K562 (cell line): Measurements from ENCODE around the gene COLEC12. TPM values are rescaled to one million over a fixed set of nuclear protein-coding genes. Genes with fewer than 3 reads are reported as not detected.

ENCODE experiments used
- ATAC-seq: fragments of 200-7000 bp; cut with Tn5 transposase; 3 replicates; pipeline ENCODE4 v1.9.1; 2020; ENCODE audit warnings: moderate library complexity
- BruUV-seq: library from RNA; stranded (reverse); fragments of 400-500 nt; replicated peaks from 2 replicates; lab custom pipeline; 2021; lab: Mats Ljungman, UMichigan
- CTCF ChIA-PET: fragments of 300-600 bp; formaldehyde crosslinking; extraction: SDS; loops from one replicate; lab custom pipeline; 2021; ENCODE audit warnings: low intra/inter-chr PET ratio; lab: Yijun Ruan, JAX
- POLR2A ChIA-PET: fragments of 300-600, 350-650 bp; sonication (Branson Sonifier 250); formaldehyde crosslinking; extraction: SDS; loops from one replicate; lab custom pipeline; 2021; ENCODE audit warnings: antibody characterized with exemption, inconsistent platforms; lab: Yijun Ruan, JAX
- DNase-seq, 4 experiments: peaks; one replicate each; pipeline versions ENCODE4 v3.0.0 to v3.0.0-alpha.2; 2011 to 2018; ENCODE audit warnings: low spot score in 3 of 4, mixed read lengths in 3 of 4; ENCODE audit errors: extremely low read depth in 1 of 4
- FAIRE-seq: peaks from 2 replicates; lab custom pipeline; 2011; peaks lifted over from hg19 to GRCh38; lab: Jason Lieb, UNC
- H2AFZ ChIP-seq: 2 replicates; pipeline ENCODE4 v1.6.0; 2011; ENCODE audit warnings: low read depth, low read length, control low read depth, inconsistent platforms
- H3K27ac ChIP-seq: fragments of 200-600 bp; 3 replicates; pipeline ENCODE4 v1.8.0; 2011; ENCODE audit warnings: low read depth, mild to moderate bottlenecking, control low read depth, inconsistent platforms, low read length, moderate library complexity, mixed read lengths; ENCODE audit errors: extremely low read depth
- H3K27me3 ChIP-seq, 2 experiments: fragments of 300-600 bp in 1 of 2; 2 replicates in 1 of 2; 3 replicates in 1 of 2; pipeline versions ENCODE4 v1.6.0 to v1.8.0; 2011; ENCODE audit warnings: inconsistent platforms in 2 of 2, low read length in 2 of 2, mild to moderate bottlenecking in 1 of 2, mixed read lengths in 1 of 2, moderate library complexity in 1 of 2; ENCODE audit not compliant: control insufficient read depth in 2 of 2, insufficient read depth in 2 of 2
- H3K36me3 ChIP-seq: fragments of 300-600 bp; 3 replicates; pipeline ENCODE4 v1.8.0; 2011; ENCODE audit warnings: mild to moderate bottlenecking, low read length, inconsistent platforms; ENCODE audit not compliant: control insufficient read depth, insufficient read depth
- H3K4me1 ChIP-seq, 2 experiments: fragments of 200-600 bp in 1 of 2; replicated peaks in 1 of 2; 2 replicates in 1 of 2; 3 replicates in 1 of 2; pipeline versions ENCODE4 v1.5.1 to v1.8.0; 2011; ENCODE audit warnings: inconsistent platforms in 2 of 2, low read length in 2 of 2, mild to moderate bottlenecking in 1 of 2, mixed read lengths in 1 of 2, moderate library complexity in 1 of 2; ENCODE audit not compliant: control insufficient read depth in 2 of 2, insufficient read depth in 2 of 2
- H3K4me2 ChIP-seq: 2 replicates; pipeline ENCODE4 v1.6.1; 2011; ENCODE audit warnings: low read length, control low read depth, inconsistent platforms, mixed read lengths; ENCODE audit not compliant: insufficient read depth
- H3K4me3 ChIP-seq: fragments of 200-600 bp; sonication (generic), shearing (Covaris generic); 2 replicates; pipeline ENCODE4 v1.5.1; 2016; ENCODE audit warnings: control low read depth, inconsistent platforms
- H3K79me2 ChIP-seq: fragments of 200-600 bp; 3 replicates; pipeline ENCODE4 v1.8.0; 2011; ENCODE audit warnings: low read length, inconsistent platforms; ENCODE audit not compliant: control insufficient read depth, insufficient read depth
- H3K9ac ChIP-seq, 2 experiments: 2 replicates each; pipeline versions ENCODE4 v1.6.0 to v1.6.1; 2011; ENCODE audit warnings: low read depth in 2 of 2, low read length in 2 of 2, control low read depth in 1 of 2, inconsistent platforms in 1 of 2, mild to moderate bottlenecking in 1 of 2, mixed read lengths in 1 of 2; ENCODE audit not compliant: insufficient read depth in 1 of 2
- H3K9me1 ChIP-seq: one replicate; pipeline ENCODE4 v1.6.0; 2011; ENCODE audit warnings: inconsistent platforms, mild to moderate bottlenecking, low read length, moderate library complexity; ENCODE audit not compliant: control insufficient read depth, insufficient read depth
- H3K9me3 ChIP-seq: replicated peaks from 2 replicates; pipeline ENCODE4 v1.5.1; 2011; ENCODE audit warnings: low read depth, low read length, inconsistent platforms; ENCODE audit not compliant: control insufficient read depth, insufficient read depth
- H4K20me1 ChIP-seq: replicated peaks from 2 replicates; pipeline ENCODE4 v1.6.1; 2011; ENCODE audit warnings: low read length, inconsistent platforms, mixed read lengths; ENCODE audit not compliant: control insufficient read depth, insufficient read depth
- C11orf30 ChIP-seq: fragments of 450-650 bp; IDR thresholded peaks from 2 replicates; pipeline ENCODE4 v1.6.1; 2016; ENCODE audit warnings: low read depth, mild to moderate bottlenecking
- CBX8 ChIP-seq: fragments of 200-600 bp; sonication (generic); IDR thresholded peaks from 2 replicates; pipeline ENCODE4 v1.6.1; 2012; ENCODE audit warnings: borderline replicate concordance, mixed run types, low read depth, mild to moderate bottlenecking, moderate library complexity, mixed read lengths, low read length, control low read depth, inconsistent platforms; ENCODE audit not compliant: poor library complexity, severe bottlenecking; ENCODE audit errors: extremely low read depth
- MAFF ChIP-seq: IDR thresholded peaks from 2 replicates; pipeline ENCODE4 v1.6.1; 2012; ENCODE audit warnings: low read length, improper control_type of control experiment
- PHB2 ChIP-seq: fragments of 450-650 bp; IDR thresholded peaks from 2 replicates; pipeline ENCODE4 v1.6.1; 2017; ENCODE audit warnings: low read depth
- RUNX1 ChIP-seq: sonication (generic); IDR thresholded peaks from 2 replicates; pipeline ENCODE4 v1.6.1; 2016; ENCODE audit warnings: antibody characterized with exemption, low read depth
- TRIM25 ChIP-seq: fragments of 450-650 bp; IDR thresholded peaks from 2 replicates; pipeline ENCODE4 v1.7.0; 2016; ENCODE audit warnings: borderline replicate concordance
- ZNF316 ChIP-seq: fragments of 450-650 bp; IDR thresholded peaks from 2 replicates; pipeline ENCODE4 v1.6.1; 2016
- ZNF778 ChIP-seq: fragments of 450-650 bp; formaldehyde crosslinking; IDR thresholded peaks from 2 replicates; pipeline ENCODE4 v1.4.0; 2020; ENCODE audit warnings: mild to moderate bottlenecking, moderate library complexity
- ZNF785 ChIP-seq: fragments of 250-450 bp; sonication (Bioruptor Pico); IDR thresholded peaks from 2 replicates; pipeline ENCODE4 v1.4.0; 2020; ENCODE audit warnings: mild to moderate bottlenecking
- WGBS: fragments of 100-300 bp; shearing (Covaris generic); methylation state at CpG from one replicate; pipeline ENCODE4 v1.1.6; 2016; ENCODE audit warnings: low coverage, mixed read lengths; ENCODE audit not compliant: insufficient coverage; ENCODE audit errors: missing lambda C conversion rate; 5-methylcytosine and 5-hydroxymethylcytosine counted together
- in situ Hi-C: fragments of 300-500 bp; cut with MboI; formaldehyde crosslinking; loops from 4 replicates; pipeline ENCODE4 v1.15.0; 2018; ENCODE audit warnings: inconsistent platforms, mixed read lengths
- intact Hi-C: fragments of 100-400 bp; cut with micrococcal nuclease; formaldehyde crosslinking; loops from 2 replicates; pipeline ENCODE4 v1.14.2; 2022
- polyA plus RNA-seq, 8 experiments: library from polyadenylated mRNA; depleted of rRNA in 4 of 8; stranded (reverse) in 5 of 8; unstranded in 3 of 8; fragments of >200 nt; fragmentation: Nextera tagmentation in 2 of 8; fragmentation: Illumina TruSeq in 1 of 8; extraction: Ambion mirVana in 2 of 8; extraction: Trizol in 1 of 8; gene quantifications; 2 replicates each; pipeline versions ENCODE4 v1.2.1 to v1.2.3, GENCODE V29; 2011 to 2014; ENCODE audit warnings: inconsistent platforms in 1 of 8, missing spikeins in 1 of 8
- total RNA-seq, 7 experiments: library from RNA; depleted of rRNA in 6 of 7; stranded (reverse); fragments of >200 nt in 6 of 7; fragmentation: Illumina TruSeq in 2 of 7; extraction: Trizol in 2 of 7; gene quantifications; 2 replicates each; pipeline versions ENCODE4 v1.2.1 to v1.2.3, GENCODE V29; 2011 to 2021; ENCODE audit warnings: low replicate concordance in 1 of 7

The COLEC12 gene
- total and polyA plus RNA-seq, 9 of the 15 experiments (the other 6 are each of a cell fraction or from before 2014, with no cell fraction given), result 0.04 TPM; not detected in 8

- H3K36me3 ChIP-seq, result no peaks in the 10 kb centered on the region
- H3K9ac ChIP-seq, result no peak overlapping the region
- no peaks in the 10 kb centered on the region; a peak in 1 of 5 replicates for H3K4me1 ChIP-seq
- no TSS peak for BruUV-seq
- WGBS, result 0% methylated on average over 3 of the region's 3 CpGs
- DNase-seq (no peak), ATAC-seq (no peak), FAIRE-seq (no peak)
- in situ Hi-C loops, result no loop called here
- CTCF ChIA-PET, result no interaction called here
- intact Hi-C loops, result no loop called here
- POLR2A ChIA-PET, result no interaction called here
- no peak overlapping the region for H2AFZ ChIP-seq
- no peaks in the 10 kb centered on the region for H3K9me1 ChIP-seq
- TF ChIP-seq MAFF (peak; percentile 4; the same call in 1 of the 2 replicates), ZNF785 (CRISPR knock-in tag) (no peak), ZNF778 (no peak), C11orf30 (peak; percentile 41; the same call in 1 of the 2 replicates), ZNF316 (peak; percentile 61), TRIM25 (no peak), CBX8 (peak; percentile 75), PHB2 (no peak), RUNX1 (no peak)
- peaks cover 30 to 41% of the 10 kb centered on the region in 2 experiments for H3K27me3 ChIP-seq
- H3K4me2 ChIP-seq, result no peak overlapping the region
- H4K20me1 ChIP-seq, result no peaks in the 10 kb centered on the region
- H3K4me3 ChIP-seq, result no peak overlapping the region
- H3K27ac ChIP-seq, result no peak overlapping the region
- no peaks in the 10 kb centered on the region for H3K9me3 ChIP-seq
- no peaks in the 10 kb centered on the region for H3K79me2 ChIP-seq
These were observed 118.0 kb downstream of the COLEC12 start for GRCh38 chr18:382423-382984.
